Measurements from ENCODE around the gene TIMM23. TPM values are rescaled to one million over a fixed set of nuclear protein-coding genes. Genes with fewer than 3 reads are reported as not detected.
"Not testable (repeated sequence)": the region's sequence is repeated elsewhere in the genome, so short reads cannot be mapped to it uniquely, and the experiment has no call there.

TIMM23 gene
- total and polyA plus RNA-seq, 7 experiments from 2014 or later = 21.0 to 61.7 (median 25.8) TPM

- Mint-ChIP-seq H3K4me3 (no peak overlapping the region), H3K27ac (peak overlapping the region in 1 of 9 donors; percentile 33), H3K9me3 (no peaks in the 10 kb centered on the region), H3K36me3 (no peaks in the 10 kb centered on the region), H3K27me3 (peaks cover 0 to 18% (median 0%) of the 10 kb centered on the region in 5 donors), H3K4me1 (peaks cover 0 to 5% (median 1%) of the 10 kb centered on the region in 7 donors)
- no peaks in the 10 kb centered on the region for H3K4me1 ChIP-seq (ENCODE audit: control insufficient read depth in 2 of 2, insufficient read depth in 2 of 2, low read length in 2 of 2)
- no peak for ATAC-seq
- intact Hi-C loops (cut with micrococcal nuclease) = no loop called here
- no peak for DNase-seq
- ChIA-PET POLR2A (interaction anchor here (0.6 to 0.7 kb wide), 2 partner anchors 8 to 9 kb away, joined by 3 to 4 read pairs; no protein-coding TSS in a partner anchor), CTCF (no interaction called here)
- H3K27me3 ChIP-seq (ENCODE audit: control insufficient read depth in 2 of 2, insufficient read depth in 2 of 2, low read length in 2 of 2) = no peaks in the 10 kb centered on the region
- H3K36me3 ChIP-seq (ENCODE audit: control insufficient read depth in 2 of 3, insufficient read depth in 3 of 3, low read length in 3 of 3) = no peaks in the 10 kb centered on the region
- H3K4me3 ChIP-seq (ENCODE audit: low read length) = no peak overlapping the region
- H3K9me3 ChIP-seq (ENCODE audit: control insufficient read depth in 2 of 3, low read length in 3 of 3) = no peaks in the 10 kb centered on the region
- no peak overlapping the region for H3K27ac ChIP-seq (ENCODE audit: low read depth, low read length)
Observed at GRCh38 chr10:46037107-46037825, 65.0 kb downstream of the TIMM23 start.

GRCh38 chr10:46040004-46040403 lies 67.7 kb downstream of the TIMM23 start:
- intact Hi-C loops (cut with micrococcal nuclease) = no loop called here
- H3K4me1 Mint-ChIP-seq = peaks cover 0 to 5% (median 0%) of the 10 kb centered on the region in 7 donors
- ChIA-PET POLR2A (no interaction called here), CTCF (interaction anchor here (1.6 kb wide), 1 partner anchor 11 kb away, joined by 4 read pairs; no protein-coding TSS in a partner anchor)
- no peaks in the 10 kb centered on the region for H3K9me3 Mint-ChIP-seq
- DNase-seq = no peak
- Histone ChIP-seq H3K9me3 (ENCODE audit: control insufficient read depth in 2 of 3, low read length in 3 of 3) (no peaks in the 10 kb centered on the region), H3K27ac (ENCODE audit: low read depth, low read length) (no peak overlapping the region), H3K27me3 (ENCODE audit: control insufficient read depth in 2 of 2, insufficient read depth in 2 of 2, low read length in 2 of 2) (no peaks in the 10 kb centered on the region), H3K4me1 (ENCODE audit: control insufficient read depth in 2 of 2, insufficient read depth in 2 of 2, low read length in 2 of 2) (no peaks in the 10 kb centered on the region), H3K4me3 (ENCODE audit: low read length) (no peak overlapping the region), H3K36me3 (ENCODE audit: control insufficient read depth in 2 of 3, insufficient read depth in 3 of 3, low read length in 3 of 3) (no peaks in the 10 kb centered on the region)
- no peaks in the 10 kb centered on the region for H3K36me3 Mint-ChIP-seq
- ATAC-seq = no peak
- no peak overlapping the region for H3K4me3 Mint-ChIP-seq
- peaks cover 0 to 23% (median 0%) of the 10 kb centered on the region in 5 donors for H3K27me3 Mint-ChIP-seq
- no peak overlapping the region for H3K27ac Mint-ChIP-seq

DNA sequence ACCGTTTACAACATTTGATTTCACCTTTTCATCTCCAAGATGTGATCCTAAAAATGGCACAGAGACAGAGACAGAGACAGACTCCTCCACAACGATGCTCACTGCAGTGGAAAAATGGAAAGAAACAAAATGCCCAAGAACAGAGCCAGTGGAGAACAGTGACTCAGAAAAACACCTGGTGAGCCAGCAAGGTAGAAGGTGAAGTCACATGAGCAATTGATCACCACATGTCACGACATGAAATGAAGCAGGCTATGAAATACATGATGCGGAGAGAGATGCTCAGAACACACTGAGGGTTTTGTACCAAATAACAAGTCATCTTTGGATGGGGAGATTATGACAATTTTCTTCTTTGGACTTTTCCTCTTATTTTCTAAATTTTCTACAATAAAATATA lies 70.2 kb downstream of the TIMM23 start:
- ChIA-PET POLR2A (no interaction called here), CTCF (no interaction called here)
- H3K27ac ChIP-seq (ENCODE audit: low read depth, low read length) = no peak overlapping the region
- no peak for DNase-seq
- no peaks in the 10 kb centered on the region for H3K36me3 Mint-ChIP-seq
- peaks cover 0 to 19% (median 0%) of the 10 kb centered on the region in 5 donors for H3K27me3 Mint-ChIP-seq
- H3K27ac Mint-ChIP-seq = no peak overlapping the region
- no peaks in the 10 kb centered on the region for H3K36me3 ChIP-seq (ENCODE audit: control insufficient read depth in 2 of 3, insufficient read depth in 3 of 3, low read length in 3 of 3)
- no peak overlapping the region for H3K4me3 Mint-ChIP-seq
- ATAC-seq = no peak
- no peaks in the 10 kb centered on the region for H3K9me3 ChIP-seq (ENCODE audit: control insufficient read depth in 2 of 3, low read length in 3 of 3)
- H3K4me3 ChIP-seq (ENCODE audit: low read length) = no peak overlapping the region
- intact Hi-C loops (cut with micrococcal nuclease) = no loop called here
- no peaks in the 10 kb centered on the region for H3K4me1 ChIP-seq (ENCODE audit: control insufficient read depth in 2 of 2, insufficient read depth in 2 of 2, low read length in 2 of 2)
- H3K9me3 Mint-ChIP-seq = no peaks in the 10 kb centered on the region
- H3K27me3 ChIP-seq (ENCODE audit: control insufficient read depth in 2 of 2, insufficient read depth in 2 of 2, low read length in 2 of 2) = no peaks in the 10 kb centered on the region
- no peaks in the 10 kb centered on the region for H3K4me1 Mint-ChIP-seq

- ATAC-seq (no peak), DNase-seq (no peak)
- H3K27me3 ChIP-seq (ENCODE audit: control insufficient read depth in 2 of 2, insufficient read depth in 2 of 2, low read length in 2 of 2) = no peaks in the 10 kb centered on the region
- peaks cover 0 to 20% (median 0%) of the 10 kb centered on the region in 5 donors for H3K27me3 Mint-ChIP-seq
- peaks cover 0 to 6% (median 0%) of the 10 kb centered on the region in 7 donors for H3K4me1 Mint-ChIP-seq
- no peaks in the 10 kb centered on the region for H3K9me3 Mint-ChIP-seq
- peak within 1 kb of the TSS in 1 of 9 donors; percentile 32 for H3K27ac Mint-ChIP-seq
- H3K4me1 ChIP-seq (ENCODE audit: control insufficient read depth in 2 of 2, insufficient read depth in 2 of 2, low read length in 2 of 2) = no peaks in the 10 kb centered on the region
- H3K36me3 ChIP-seq (ENCODE audit: control insufficient read depth in 2 of 3, insufficient read depth in 3 of 3, low read length in 3 of 3) = no peaks in the 10 kb centered on the region
- CTCF ChIA-PET = no interaction called here
- intact Hi-C loops (cut with micrococcal nuclease) = no loop called here
- POLR2A ChIA-PET = no interaction called here
- no peak within 1 kb of the TSS for H3K4me3 Mint-ChIP-seq
- no peak within 1 kb of the TSS for H3K4me3 ChIP-seq (ENCODE audit: low read length)
- no peaks in the 10 kb centered on the region for H3K9me3 ChIP-seq (ENCODE audit: control insufficient read depth in 2 of 3, low read length in 3 of 3)
- H3K27ac ChIP-seq (ENCODE audit: low read depth, low read length) = no peak within 1 kb of the TSS
- no peaks in the 10 kb centered on the region for H3K36me3 Mint-ChIP-seq
Observed at GRCh38 chr10:46046261-46046660, 74.0 kb downstream of the TIMM23 start, which contains the start of gene MSMB. MSMB (minus strand) TSS chr10:46046269; CDS start chr10:46046237, 32 bp downstream.

DNA sequence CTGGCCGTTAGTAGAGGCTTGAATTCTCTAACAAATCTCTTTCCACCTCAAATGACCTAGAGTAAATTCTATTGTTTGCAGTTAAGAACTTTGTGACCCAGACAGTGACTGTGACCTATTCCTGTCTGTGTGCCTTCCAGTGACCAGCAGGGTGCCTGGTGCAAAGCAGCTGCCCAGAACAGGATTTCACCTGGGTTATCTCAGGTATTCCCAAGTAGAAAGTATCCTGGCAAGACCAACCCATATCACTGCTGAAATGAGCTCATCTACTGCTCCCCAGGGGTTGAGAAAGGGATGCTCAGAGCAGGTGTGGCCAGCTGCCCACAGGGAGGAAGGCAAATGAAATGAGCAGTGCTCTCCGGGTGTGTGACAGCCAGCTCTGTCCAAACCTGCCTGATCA lies 75.9 kb downstream of the TIMM23 start:
- Histone ChIP-seq H3K4me1 (ENCODE audit: control insufficient read depth in 2 of 2, insufficient read depth in 2 of 2, low read length in 2 of 2) (no peaks in the 10 kb centered on the region), H3K9me3 (ENCODE audit: control insufficient read depth in 2 of 3, low read length in 3 of 3) (no peaks in the 10 kb centered on the region), H3K27ac (ENCODE audit: low read depth, low read length) (no peak overlapping the region), H3K4me3 (ENCODE audit: low read length) (no peak overlapping the region), H3K36me3 (ENCODE audit: control insufficient read depth in 2 of 3, insufficient read depth in 3 of 3, low read length in 3 of 3) (no peaks in the 10 kb centered on the region), H3K27me3 (ENCODE audit: control insufficient read depth in 2 of 2, insufficient read depth in 2 of 2, low read length in 2 of 2) (no peaks in the 10 kb centered on the region)
- H3K4me3 Mint-ChIP-seq = no peak overlapping the region
- ChIA-PET CTCF (no interaction called here), POLR2A (no interaction called here)
- DNase-seq (no peak), ATAC-seq (no peak)
- H3K27ac Mint-ChIP-seq = no peak overlapping the region
- no peaks in the 10 kb centered on the region for H3K36me3 Mint-ChIP-seq
- H3K4me1 Mint-ChIP-seq = peaks cover 0 to 9% (median 0%) of the 10 kb centered on the region in 7 donors
- H3K27me3 Mint-ChIP-seq = peaks cover 0 to 9% (median 0%) of the 10 kb centered on the region in 5 donors
- intact Hi-C loops (cut with micrococcal nuclease) = no loop called here
- no peaks in the 10 kb centered on the region for H3K9me3 Mint-ChIP-seq

DNA sequence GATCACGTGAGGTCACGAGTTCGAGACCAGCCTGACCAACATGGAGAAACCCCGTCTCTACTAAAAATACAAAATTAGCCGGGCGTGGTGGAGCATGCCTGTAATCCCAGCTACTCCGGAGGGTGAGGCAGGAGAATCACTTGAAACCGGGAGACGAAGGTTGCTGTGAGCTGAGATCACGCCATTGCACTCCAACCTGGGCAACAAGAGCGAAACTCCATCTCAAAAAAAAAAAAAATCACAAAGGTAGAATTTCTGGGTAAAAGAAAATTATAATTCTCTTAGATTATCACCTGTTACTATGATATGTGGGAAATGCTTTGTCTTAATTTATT lies 77.2 kb downstream of the TIMM23 start:
- H3K27ac Mint-ChIP-seq; H3K27me3 Mint-ChIP-seq; POLR2A ChIA-PET; H3K27ac ChIP-seq (ENCODE audit: low read depth, low read length); H3K27me3 ChIP-seq (ENCODE audit: control insufficient read depth in 2 of 2, insufficient read depth in 2 of 2, low read length in 2 of 2); intact Hi-C loops (cut with micrococcal nuclease); H3K4me3 ChIP-seq (ENCODE audit: low read length); H3K36me3 ChIP-seq (ENCODE audit: control insufficient read depth in 2 of 3, insufficient read depth in 3 of 3, low read length in 3 of 3); ATAC-seq; H3K4me3 Mint-ChIP-seq; DNase-seq; H3K36me3 Mint-ChIP-seq; H3K9me3 ChIP-seq (ENCODE audit: control insufficient read depth in 2 of 3, low read length in 3 of 3); H3K4me1 ChIP-seq (ENCODE audit: control insufficient read depth in 2 of 2, insufficient read depth in 2 of 2, low read length in 2 of 2); CTCF ChIA-PET; H3K9me3 Mint-ChIP-seq: not testable (repeated sequence)
- H3K4me1 Mint-ChIP-seq = peaks cover 0 to 19% (median 2%) of the 10 kb centered on the region in 7 donors

All from naive thymus-derived CD4-positive, alpha-beta T cell (primary cell).